SW 1271 (cell line): ENCODE results near the gene TGFB1.
"Not testable (repeated sequence)": the region's sequence is repeated elsewhere in the genome, so short reads cannot be mapped to it uniquely, and the experiment has no call there.

Source experiments
- DNase-seq, 2 experiments: peaks; one replicate each; lab custom pipeline; 2025; lab: John Stamatoyannopoulos, UW

The TGFB1 gene

GRCh38 chr19:41353466-41354342 is at the start of gene TGFB1:
TGFB1 (minus strand) TSS chr19:41353922; CDS start chr19:41353044, 878 bp downstream.
- DNase-seq: peak; percentile 48 to 71

GRCh38 chr19:41402010-41402409 is 48.3 kb upstream of the TGFB1 start:
- no peak for DNase-seq

- DNase-seq: no peak
These were observed 47.8 kb upstream of the TGFB1 start for GRCh38 chr19:41401483-41401882.

- DNase-seq: no peak
These were observed 45.8 kb upstream of the TGFB1 start for GRCh38 chr19:41399525-41399924.

- DNase-seq: no peak
These were observed 45.4 kb upstream of the TGFB1 start for GRCh38 chr19:41399091-41399490.

- DNase-seq: no peak
These were observed 44.9 kb upstream of the TGFB1 start for GRCh38 chr19:41398598-41398997.

- no peak for DNase-seq
These were observed 44.3 kb upstream of the TGFB1 start for GRCh38 chr19:41398050-41398418.

- DNase-seq: peak; percentile 95 to 98
These were observed 43.6 kb upstream of the TGFB1 start, which contains the start of the genes BCKDHA and EXOSC5 for GRCh38 chr19:41397086-41398049. BCKDHA (plus strand) TSS chr19:41397818; CDS start chr19:41397828, 10 bp downstream. EXOSC5 (minus strand) TSS chr19:41397359; CDS start chr19:41397328, 31 bp downstream.

GRCh38 chr19:41395355-41395754 is 41.6 kb upstream of the TGFB1 start:
- DNase-seq: no peak

- DNase-seq: no peak
These were observed 39.1 kb upstream of the TGFB1 start for GRCh38 chr19:41392775-41393174.

- no peak for DNase-seq
These were observed 37.9 kb upstream of the TGFB1 start for GRCh38 chr19:41391618-41392017.

- no peak for DNase-seq
These were observed 32.7 kb upstream of the TGFB1 start for GRCh38 chr19:41386442-41386841.

- no peak for DNase-seq
These were observed 30.6 kb upstream of the TGFB1 start for GRCh38 chr19:41384351-41384750.

GRCh38 chr19:41381536-41381935 is 27.8 kb upstream of the TGFB1 start:
- DNase-seq: not testable (repeated sequence)

- DNase-seq: no peak
These were observed 24.4 kb upstream of the TGFB1 start for GRCh38 chr19:41377977-41378709.

GRCh38 chr19:41376998-41377365 is 23.3 kb upstream of the TGFB1 start:
- no peak for DNase-seq

GRCh38 chr19:41376241-41376997 is 22.7 kb upstream of the TGFB1 start, which contains the start of gene TMEM91:
TMEM91 (plus strand) TSS chr19:41376533; CDS start chr19:41378310, 1,777 bp downstream.
- no peak for DNase-seq

- no peak for DNase-seq
These were observed 20.3 kb upstream of the TGFB1 start for GRCh38 chr19:41373993-41374392.

GRCh38 chr19:41372501-41372900 is 18.8 kb upstream of the TGFB1 start:
- DNase-seq: no peak

GRCh38 chr19:41371541-41371940 is 17.8 kb upstream of the TGFB1 start:
- no peak for DNase-seq

GRCh38 chr19:41371119-41371518 is 17.4 kb upstream of the TGFB1 start:
- DNase-seq: not testable (repeated sequence)
